Adipose tissue (tissue), 3 donors: ENCODE results near the gene THBS3. TPM values are rescaled to one million over a fixed set of nuclear protein-coding genes. Genes with fewer than 3 reads are reported as not detected.
"Not testable (repeated sequence)": the region's sequence is repeated elsewhere in the genome, so short reads cannot be mapped to it uniquely, and the experiment has no call there.

Experiments used
- H3K27ac ChIP-seq: one replicate; pipeline ENCODE4 v1.5.1; 2013; ENCODE audit warnings: low read depth, low read length
- WGBS, 3 donors: extraction: QIAGEN DNeasy Blood & Tissue Kit; methylation state at CpG; one replicate each; pipeline ENCODE4 v1.1.7; 2013; 5-methylcytosine and 5-hydroxymethylcytosine counted together
- polyA plus RNA-seq, 3 donors: library from polyadenylated mRNA; stranded (reverse); fragments of 200-250 nt; gene quantifications; one replicate each; pipeline ENCODE4 v1.2.3, GENCODE V29; 2013
- donor health status: healthy with polysubstance abuse.
- donor health status: Bipolar disorder and iron deficiency.
- donor health status: healthy.

The THBS3 gene
- polyA plus RNA-seq, 3 donors = 12.0 to 31.5 (median 13.7) TPM

DNA sequence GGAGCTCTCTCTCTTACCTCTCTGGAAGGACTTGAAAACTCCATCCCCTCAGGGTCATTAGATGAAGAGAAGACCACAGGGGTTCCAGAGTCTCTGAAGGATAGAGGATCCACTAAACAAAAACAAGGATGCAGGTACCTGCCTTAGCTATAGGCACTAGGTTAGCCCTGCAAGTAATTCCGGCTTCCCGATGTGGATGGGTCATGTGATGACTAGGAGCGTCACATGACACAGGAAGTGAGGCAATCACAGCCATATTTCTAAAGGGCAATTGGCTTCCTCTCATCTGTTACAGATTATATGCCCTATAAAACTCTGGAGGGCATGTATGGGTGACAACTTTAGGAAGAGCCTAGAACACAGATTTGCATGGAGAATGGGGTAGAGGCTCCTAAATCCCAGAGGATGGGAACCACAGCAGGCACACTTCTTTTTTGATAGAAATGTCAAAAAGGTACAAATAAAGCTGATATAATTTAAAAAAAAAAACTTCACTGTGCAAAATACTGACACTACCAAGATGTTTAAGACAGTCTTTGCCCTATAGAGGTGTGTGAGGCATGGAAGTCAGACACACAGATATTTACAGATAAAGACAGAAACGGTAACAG is 33.5 kb upstream of the THBS3 start:
- no peak overlapping the region for H3K27ac ChIP-seq
- WGBS, 3 donors = 12 to 15% (median 14%) methylated on average over 4 of the region's 4 CpGs

DNA sequence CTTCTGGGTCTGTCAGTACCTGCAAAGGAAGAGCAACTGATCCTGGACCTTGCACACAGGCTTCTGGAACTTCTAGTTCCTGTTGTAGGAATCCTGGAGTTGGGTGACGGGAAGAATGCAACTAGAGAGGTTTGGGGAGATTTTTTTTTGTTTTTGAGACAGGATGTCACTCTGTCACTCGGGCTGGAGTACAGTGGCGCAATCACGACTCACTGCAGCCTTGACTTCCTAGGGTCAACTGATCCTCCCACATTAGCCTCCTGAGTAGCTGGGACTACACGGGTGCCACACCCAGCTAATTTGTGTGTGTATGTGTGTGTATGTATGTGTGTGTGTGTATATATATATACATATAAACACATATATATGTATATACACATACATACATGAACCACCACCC is 28.8 kb upstream of the THBS3 start:
- 50 to 91% (median 56%) methylated on average over 5 of the region's 5 CpGs for WGBS, 3 donors
- H3K27ac ChIP-seq = no peak overlapping the region

DNA sequence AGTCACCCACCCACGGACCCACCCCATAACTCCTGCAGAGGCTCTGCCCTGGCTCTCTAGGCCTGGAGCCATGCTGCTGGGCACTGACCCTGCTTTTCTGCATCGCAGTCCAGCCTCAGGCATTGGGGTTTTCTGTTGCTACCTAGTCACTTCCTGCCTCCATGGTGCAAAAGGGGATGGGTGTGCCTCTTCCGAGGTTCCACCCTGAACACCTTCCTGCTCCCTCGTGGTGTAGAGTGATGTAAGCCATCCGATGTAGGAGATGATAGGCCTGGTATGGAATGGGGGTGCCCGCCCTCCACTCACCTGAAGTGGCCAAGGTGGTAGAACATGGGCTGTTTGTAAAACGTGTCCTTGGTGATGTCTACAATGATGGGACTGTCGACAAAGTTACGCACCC is 27.7 kb upstream of the THBS3 start:
- 77 to 89% (median 87%) methylated on average over 7 to 9 of the region's 9 CpGs for WGBS, 3 donors
- H3K27ac ChIP-seq = not testable (repeated sequence)

GRCh38 chr1:155233502-155233901 is 25.8 kb upstream of the THBS3 start:
- 88 to 90% methylated on average over 1 of the region's 5 CpGs; no CpG with 5 or more reads in 1 of the 3 donors for WGBS, 3 donors
- H3K27ac ChIP-seq = not testable (repeated sequence)

- H3K27ac ChIP-seq = not testable (repeated sequence)
- 44 to 61% (median 56%) methylated on average over 12 to 13 of the region's 13 CpGs for WGBS, 3 donors
Observed at GRCh38 chr1:155232001-155232978, 24.6 kb upstream of the THBS3 start.

- not testable (repeated sequence) for H3K27ac ChIP-seq
- WGBS, 3 donors = 73 to 91% (median 77%) methylated on average over 3 of the region's 3 CpGs
Observed at GRCh38 chr1:155231302-155231701, 23.6 kb upstream of the THBS3 start.

GRCh38 chr1:155228096-155228427 is 20.4 kb upstream of the THBS3 start:
- 48 to 56% (median 49%) methylated on average over 9 of the region's 9 CpGs for WGBS, 3 donors

GRCh38 chr1:155227261-155228095 is 19.8 kb upstream of the THBS3 start:
- 0 to 1% (median 1%) methylated on average over 42 of the region's 42 CpGs for WGBS, 3 donors
- peak overlapping the region; percentile 6 for H3K27ac ChIP-seq

More at GRCh38 chr1:155228096-155228427, 20.4 kb upstream of the THBS3 start:
- H3K27ac ChIP-seq = no peak overlapping the region

DNA sequence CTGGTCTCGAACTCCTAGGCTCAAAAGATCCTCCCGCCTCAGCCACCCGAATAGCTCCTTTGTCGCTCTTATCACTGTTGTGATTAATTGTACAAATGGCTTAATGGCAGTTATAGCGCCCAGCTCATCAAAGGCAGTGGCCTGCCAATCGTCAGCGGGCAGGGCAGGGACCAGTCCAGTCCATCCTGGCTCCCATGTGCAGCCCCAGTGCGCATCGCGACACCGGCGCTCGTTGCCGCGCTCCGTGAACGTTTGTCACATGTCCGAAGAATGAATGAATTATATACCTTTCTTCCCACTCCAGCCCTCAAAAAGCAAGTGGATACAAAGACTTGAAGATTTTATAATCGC is 19.2 kb upstream of the THBS3 start:
- peak overlapping the region; percentile 6 for H3K27ac ChIP-seq
- 0% methylated on average over 19 of the region's 19 CpGs for WGBS, 3 donors

- 0 to 1% (median 1%) methylated on average over 7 of the region's 7 CpGs for WGBS, 3 donors
- no peak overlapping the region for H3K27ac ChIP-seq
Observed at GRCh38 chr1:155226188-155226909, 18.7 kb upstream of the THBS3 start.

GRCh38 chr1:155225404-155225759 is 17.7 kb upstream of the THBS3 start:
- H3K27ac ChIP-seq = not testable (repeated sequence)
- WGBS, 3 donors = 93 to 97% (median 93%) methylated on average over 7 to 8 of the region's 8 CpGs

DNA sequence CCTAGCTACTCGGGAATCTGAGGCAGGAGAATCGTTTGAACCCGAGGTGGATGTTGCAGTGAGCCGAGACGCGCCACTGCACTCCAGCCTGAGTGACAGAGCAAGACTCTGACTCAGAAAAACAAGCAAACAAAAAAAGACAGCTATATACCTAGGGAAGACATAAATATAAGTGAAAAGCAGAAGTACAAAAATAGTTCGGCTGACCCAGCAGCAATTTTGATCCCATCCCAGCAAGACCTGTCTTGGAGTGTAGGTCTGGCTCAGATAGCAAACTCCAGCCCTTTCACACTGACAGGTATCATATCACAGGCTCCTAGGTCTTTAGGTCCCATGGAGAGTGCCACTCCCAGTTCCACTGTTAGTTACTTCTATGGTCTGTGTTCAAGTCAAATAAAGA is 15.3 kb upstream of the THBS3 start:
- WGBS, 3 donors = 63 to 82% (median 66%) methylated on average over 7 of the region's 7 CpGs

GRCh38 chr1:155220211-155220965 is 12.7 kb upstream of the THBS3 start:
- H3K27ac ChIP-seq = not testable (repeated sequence)
- 76 to 94% (median 76%) methylated on average over 10 of the region's 10 CpGs for WGBS, 3 donors

More for the DNA sequence above, 15.3 kb upstream of the THBS3 start:
- H3K27ac ChIP-seq = no peak overlapping the region

- WGBS, 3 donors = 4 to 9% (median 7%) methylated on average over 1 of the region's 1 CpG
- H3K27ac ChIP-seq = no peak overlapping the region
Observed at GRCh38 chr1:155219592-155220031, 11.9 kb upstream of the THBS3 start.

DNA sequence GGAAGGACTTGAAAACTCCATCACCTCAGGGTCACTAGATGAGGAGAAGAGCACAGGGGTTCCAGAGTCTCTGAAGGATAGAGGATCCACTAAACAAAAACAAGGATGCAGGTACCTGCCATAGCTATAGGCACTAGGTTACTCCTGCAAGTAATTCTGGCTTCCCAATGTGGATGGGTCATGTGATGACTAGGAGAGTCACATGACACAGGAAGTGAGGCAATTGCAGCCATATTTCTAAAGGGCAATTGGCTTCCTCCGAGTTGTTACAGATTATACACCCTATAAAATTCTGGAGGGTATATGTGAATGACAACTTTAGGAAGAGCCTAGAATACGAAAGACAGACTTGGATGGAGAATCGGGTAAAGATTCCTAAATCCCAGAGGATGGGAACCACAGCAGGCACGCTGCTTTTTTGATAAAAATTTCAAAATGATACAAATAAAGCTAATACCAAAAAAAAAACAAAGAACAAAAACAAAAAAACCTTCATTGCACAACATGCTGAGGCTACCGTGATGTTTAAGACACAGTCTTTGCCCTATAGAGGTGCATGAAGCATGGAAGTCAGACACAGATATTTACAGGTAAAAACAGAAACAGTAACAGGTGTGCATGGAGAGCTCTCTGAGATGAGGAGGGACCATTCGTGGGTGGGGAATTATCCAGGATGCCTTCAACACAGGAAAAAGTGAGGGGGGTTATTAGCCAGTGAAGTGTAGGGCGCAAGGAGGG is 11.3 kb upstream of the THBS3 start:
- WGBS, 3 donors = 36 to 44% (median 37%) methylated on average over 7 of the region's 7 CpGs

GRCh38 chr1:155214702-155215101 is 7.0 kb upstream of the THBS3 start:
- 63 to 90% (median 68%) methylated on average over 5 to 8 of the region's 10 CpGs for WGBS, 3 donors

More for the DNA sequence above, 11.3 kb upstream of the THBS3 start:
- no peak overlapping the region for H3K27ac ChIP-seq

DNA sequence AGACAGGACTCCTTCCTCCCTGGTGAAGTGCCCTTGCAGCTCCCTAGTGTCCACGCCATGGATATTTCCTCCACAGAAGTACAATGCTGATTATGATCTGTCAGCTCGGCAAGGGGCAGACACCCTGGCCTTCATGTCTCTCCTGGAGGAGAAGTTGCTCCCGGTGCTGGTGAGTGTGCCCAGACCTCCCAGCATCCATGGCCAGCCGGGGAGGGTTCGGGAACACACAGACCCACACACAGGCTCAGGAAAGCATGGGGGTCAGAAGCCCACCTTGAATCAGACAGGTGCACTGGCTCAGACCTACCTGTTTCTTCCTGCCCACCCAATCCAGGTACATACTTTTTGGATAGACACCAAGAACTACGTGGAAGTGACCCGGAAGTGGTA is 4.3 kb upstream of the THBS3 start:
- WGBS, 3 donors = 75 to 77% (median 77%) methylated on average over 6 to 7 of the region's 7 CpGs
- not testable (repeated sequence) for H3K27ac ChIP-seq

More at GRCh38 chr1:155214702-155215101, 7.0 kb upstream of the THBS3 start:
- not testable (repeated sequence) for H3K27ac ChIP-seq
